ENCODE measurements around the gene CRTC2. TPM values are rescaled to one million over a fixed set of nuclear protein-coding genes. Genes with fewer than 3 reads are reported as not detected.

The CRTC2 gene
- polyA plus RNA-seq, 1 donor from 2014 or later, result 57.2 TPM

GRCh38 chr1:153945795-153946621 is 12.4 kb downstream of the CRTC2 start:
- Mint-ChIP-seq H3K36me3 (peaks cover 6% of the 10 kb centered on the region), H3K4me1 (peaks cover 15 to 28% (median 23%) of the 10 kb centered on the region in 3 donors), H3K27ac (peak overlapping the region; percentile 98 to 100 (median 99)), H3K9me3 (no peaks in the 10 kb centered on the region), H3K4me3 (peak overlapping the region; percentile 91 to 99 (median 96)), H3K27me3 (no peaks in the 10 kb centered on the region)

DNA sequence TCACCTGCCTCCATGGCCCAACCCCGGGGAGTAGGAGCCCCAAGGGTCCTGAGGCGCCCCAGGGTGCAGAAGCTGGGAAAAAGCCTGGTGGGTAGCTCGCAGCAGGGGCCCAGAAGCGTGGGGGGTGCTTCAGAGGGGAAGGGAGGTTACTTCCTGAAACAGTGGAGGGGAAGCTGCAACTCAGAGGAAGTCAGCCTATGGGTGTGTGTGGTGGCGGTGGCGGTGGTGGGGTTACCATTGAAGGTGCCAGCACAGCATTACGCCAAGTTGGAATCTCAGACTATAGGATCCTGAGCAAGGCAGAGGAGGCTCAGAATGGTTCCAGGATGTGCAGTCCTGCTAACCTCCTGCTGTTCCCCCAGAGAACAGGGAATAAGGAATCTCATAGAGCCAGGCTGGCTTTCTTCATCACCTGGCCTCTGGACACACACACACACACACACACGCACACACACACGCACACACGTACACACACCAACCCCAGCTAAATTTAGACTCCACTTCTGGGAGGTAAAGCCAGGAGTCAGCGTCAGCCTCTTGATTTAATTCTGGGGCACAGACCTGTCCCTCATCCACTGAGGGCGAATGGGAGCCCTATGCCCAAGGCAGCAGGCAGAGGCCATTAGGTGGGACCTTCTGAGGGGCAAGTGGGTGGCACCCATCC is 13.1 kb downstream of the CRTC2 start:
- Mint-ChIP-seq H3K27ac (peak overlapping the region; percentile 98 to 100 (median 99)), H3K27me3 (no peaks in the 10 kb centered on the region), H3K36me3 (peaks cover 6% of the 10 kb centered on the region), H3K9me3 (no peaks in the 10 kb centered on the region), H3K4me3 (peak overlapping the region; percentile 91 to 99 (median 96)), H3K4me1 (peaks cover 15 to 28% (median 21%) of the 10 kb centered on the region in 3 donors)

DNA sequence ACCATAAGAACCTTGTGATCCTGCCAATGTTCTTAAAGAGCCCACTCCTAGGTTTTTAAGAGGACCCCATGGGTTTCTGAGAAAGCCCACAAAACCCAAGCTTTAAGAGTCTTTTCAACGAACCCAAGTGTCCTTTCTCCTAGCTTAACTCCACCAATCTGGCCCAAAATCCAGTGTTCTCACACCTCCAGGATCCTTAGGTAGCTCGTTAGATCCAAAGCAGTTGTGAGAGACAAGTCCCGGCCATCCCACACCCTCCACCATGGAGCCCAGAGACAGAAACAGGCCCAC is 13.6 kb downstream of the CRTC2 start:
- peak overlapping the region; percentile 98 to 100 (median 99) for H3K27ac Mint-ChIP-seq
- peaks cover 17 to 27% (median 20%) of the 10 kb centered on the region in 3 donors for H3K4me1 Mint-ChIP-seq
- peak overlapping the region; percentile 91 to 99 (median 96) for H3K4me3 Mint-ChIP-seq
- no peaks in the 10 kb centered on the region for H3K9me3 Mint-ChIP-seq
- H3K27me3 Mint-ChIP-seq, result no peaks in the 10 kb centered on the region
- H3K36me3 Mint-ChIP-seq, result peaks cover 6% of the 10 kb centered on the region

GRCh38 chr1:153944005-153944826 is 14.2 kb downstream of the CRTC2 start:
- no peaks in the 10 kb centered on the region for H3K9me3 Mint-ChIP-seq
- H3K4me3 Mint-ChIP-seq, result peak overlapping the region; percentile 91 to 99 (median 96)
- peaks cover 6% of the 10 kb centered on the region for H3K36me3 Mint-ChIP-seq
- peak overlapping the region; percentile 98 to 100 (median 99) for H3K27ac Mint-ChIP-seq
- peaks cover 19 to 27% (median 20%) of the 10 kb centered on the region in 3 donors for H3K4me1 Mint-ChIP-seq
- H3K27me3 Mint-ChIP-seq, result no peaks in the 10 kb centered on the region

GRCh38 chr1:153942766-153943549 is 15.5 kb downstream of the CRTC2 start:
- Mint-ChIP-seq H3K9me3 (no peaks in the 10 kb centered on the region), H3K4me1 (peaks cover 19 to 26% (median 22%) of the 10 kb centered on the region in 3 donors), H3K27me3 (no peaks in the 10 kb centered on the region), H3K4me3 (peak overlapping the region in 3 of 4 donors; percentile 94 to 99 (median 98)), H3K36me3 (peaks cover 6% of the 10 kb centered on the region), H3K27ac (peak overlapping the region in 2 of 3 donors; percentile 45 to 98)

DNA sequence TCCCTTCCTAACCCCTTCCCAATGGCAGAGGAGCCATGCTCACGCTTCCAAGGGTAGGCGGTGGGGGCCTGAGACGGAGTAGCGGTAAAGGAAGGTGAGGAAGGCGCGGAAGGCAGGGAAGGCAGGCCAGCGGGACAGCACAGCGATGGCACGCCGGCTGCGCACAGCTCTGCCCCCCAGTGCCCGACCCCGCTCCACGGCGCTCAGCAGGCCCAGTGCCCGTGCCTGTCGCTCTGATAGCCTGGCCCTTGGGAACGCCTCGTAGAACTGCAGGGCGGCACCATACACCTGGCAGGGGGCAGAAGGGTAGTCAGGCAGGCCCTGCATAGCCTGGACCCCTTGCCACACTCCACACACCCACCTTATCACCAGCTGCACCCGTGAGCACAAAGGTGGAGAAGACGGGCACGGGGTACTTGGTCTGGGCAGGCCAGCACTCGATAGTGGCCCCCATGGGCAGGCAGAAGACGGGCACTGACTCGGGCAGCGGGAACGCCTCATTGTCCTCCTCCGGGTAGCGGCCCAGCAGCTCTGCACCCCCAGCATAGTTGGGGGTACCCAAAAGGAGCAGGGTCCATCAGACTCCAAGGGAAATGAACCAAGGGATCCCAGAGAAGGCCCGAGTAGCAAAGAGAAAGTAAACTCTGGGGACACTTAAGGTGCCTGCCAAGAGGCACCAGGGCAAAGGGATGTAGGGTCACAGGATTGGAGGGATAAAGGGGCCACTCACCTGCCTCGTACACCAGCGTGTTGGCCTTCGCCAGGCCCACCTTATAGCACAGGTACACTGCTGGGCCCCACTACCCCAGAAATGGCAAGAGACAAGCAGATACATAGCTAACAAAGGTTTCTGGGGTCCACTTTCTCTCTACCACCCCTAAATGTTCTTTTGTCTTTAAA is 16.3 kb downstream of the CRTC2 start:
- no peaks in the 10 kb centered on the region for H3K9me3 Mint-ChIP-seq
- peak overlapping the region; percentile 59 to 98 (median 62) for H3K27ac Mint-ChIP-seq
- peaks cover 17 to 26% (median 20%) of the 10 kb centered on the region in 3 donors for H3K4me1 Mint-ChIP-seq
- H3K4me3 Mint-ChIP-seq, result peak overlapping the region in 2 of 4 donors; percentile 84 to 94
- no peaks in the 10 kb centered on the region for H3K27me3 Mint-ChIP-seq
- peaks cover 6% of the 10 kb centered on the region for H3K36me3 Mint-ChIP-seq

DNA sequence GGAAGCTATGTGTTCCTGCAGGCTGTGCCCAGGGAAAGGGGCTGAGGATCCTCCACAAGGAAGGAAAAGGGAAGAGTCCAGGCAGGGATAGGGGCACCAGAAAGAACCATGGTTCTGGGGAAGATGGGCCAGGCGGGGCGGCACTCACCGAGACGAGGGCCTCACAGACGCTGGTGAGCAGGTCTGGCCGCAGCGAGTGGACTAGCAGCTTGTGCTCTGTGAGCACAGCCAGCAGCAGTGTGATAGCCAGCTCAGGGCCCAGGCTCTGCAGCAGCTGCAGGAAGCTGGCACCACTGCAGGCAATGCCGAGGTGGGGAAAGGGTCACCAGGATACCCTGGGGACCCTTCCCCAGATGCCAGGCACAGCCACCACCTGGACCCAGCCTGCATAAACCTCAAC is 17.7 kb downstream of the CRTC2 start:
- Mint-ChIP-seq H3K36me3 (peaks cover 9% of the 10 kb centered on the region), H3K4me3 (peak overlapping the region in 2 of 4 donors; percentile 47 to 53), H3K9me3 (no peaks in the 10 kb centered on the region), H3K27ac (peak overlapping the region in 2 of 3 donors; percentile 88), H3K4me1 (peaks cover 14 to 24% (median 19%) of the 10 kb centered on the region in 3 donors), H3K27me3 (no peaks in the 10 kb centered on the region)

GRCh38 chr1:153939476-153939875 is 18.9 kb downstream of the CRTC2 start:
- H3K27me3 Mint-ChIP-seq, result no peaks in the 10 kb centered on the region
- H3K4me3 Mint-ChIP-seq, result peak overlapping the region in 1 of 4 donors; percentile 53
- peak overlapping the region in 1 of 3 donors; percentile 5 for H3K27ac Mint-ChIP-seq
- H3K36me3 Mint-ChIP-seq, result peaks cover 7% of the 10 kb centered on the region
- no peaks in the 10 kb centered on the region for H3K9me3 Mint-ChIP-seq
- H3K4me1 Mint-ChIP-seq, result peaks cover 11 to 23% (median 17%) of the 10 kb centered on the region in 3 donors

- Mint-ChIP-seq H3K9me3 (no peaks in the 10 kb centered on the region), H3K27me3 (no peaks in the 10 kb centered on the region), H3K27ac (peak overlapping the region in 1 of 3 donors; percentile 5), H3K36me3 (peaks cover 5% of the 10 kb centered on the region), H3K4me3 (no peak overlapping the region), H3K4me1 (peaks cover 9 to 21% (median 14%) of the 10 kb centered on the region in 3 donors)
Observed at GRCh38 chr1:153938996-153939395, 19.4 kb downstream of the CRTC2 start.

- Mint-ChIP-seq H3K4me3 (peak overlapping the region in 1 of 4 donors; percentile 45), H3K4me1 (peaks cover 6 to 9% (median 8%) of the 10 kb centered on the region in 3 donors), H3K27ac (peak overlapping the region in 2 of 3 donors; percentile 23 to 64)
Observed at GRCh38 chr1:153937331-153937730, 21.1 kb downstream of the CRTC2 start.

GRCh38 chr1:153936011-153936802 is 22.2 kb downstream of the CRTC2 start:
- H3K4me1 Mint-ChIP-seq, result peaks cover 4 to 8% (median 7%) of the 10 kb centered on the region in 3 donors
- no peaks in the 10 kb centered on the region for H3K9me3 Mint-ChIP-seq
- peak overlapping the region in 2 of 4 donors; percentile 8 to 57 for H3K4me3 Mint-ChIP-seq
- no peaks in the 10 kb centered on the region for H3K27me3 Mint-ChIP-seq
- H3K27ac Mint-ChIP-seq, result peak overlapping the region in 2 of 3 donors; percentile 39 to 64
- peaks cover 3% of the 10 kb centered on the region for H3K36me3 Mint-ChIP-seq

More at GRCh38 chr1:153937331-153937730, 21.1 kb downstream of the CRTC2 start:
- H3K9me3 Mint-ChIP-seq, result no peaks in the 10 kb centered on the region
- H3K27me3 Mint-ChIP-seq, result no peaks in the 10 kb centered on the region
- peaks cover 3% of the 10 kb centered on the region for H3K36me3 Mint-ChIP-seq

GRCh38 chr1:153934746-153935145 is 23.7 kb downstream of the CRTC2 start:
- Mint-ChIP-seq H3K9me3 (no peaks in the 10 kb centered on the region), H3K27ac (no peak overlapping the region), H3K4me3 (no peak overlapping the region), H3K27me3 (no peaks in the 10 kb centered on the region), H3K4me1 (peaks cover 1 to 8% (median 3%) of the 10 kb centered on the region in 3 donors), H3K36me3 (peaks cover 3% of the 10 kb centered on the region)
